Astrocyte of the cerebellum (primary cell): ENCODE data around the gene IMP4.

Experiments used
- DNase-seq: peaks from one replicate; pipeline ENCODE4 v3.0.0-alpha.2; 2011; ENCODE audit warnings: low read depth
- H3K4me3 ChIP-seq: 2 replicates; pipeline ENCODE4 v1.5.1; 2011; ENCODE audit warnings: mild to moderate bottlenecking, low read depth, low read length, moderate library complexity
- in situ Hi-C: cut with HindIII; loops from 2 replicates; pipeline ENCODE4 v1.10.0; 2017; ENCODE audit warnings: low sequenced_read_pairs
- TF ChIP-seq, protein P1 (sequence below): IDR thresholded peaks from 2 replicates; pipeline ENCODE4 v1.5.1; 2012; ENCODE audit warnings: low read length, low read depth, moderate library complexity, mild to moderate bottlenecking; ENCODE audit errors: missing control alignments

Gene IMP4

GRCh38 chr2:130347220-130347925 lies 4.7 kb downstream of the IMP4 start:
- TF ChIP-seq, protein P1, sequence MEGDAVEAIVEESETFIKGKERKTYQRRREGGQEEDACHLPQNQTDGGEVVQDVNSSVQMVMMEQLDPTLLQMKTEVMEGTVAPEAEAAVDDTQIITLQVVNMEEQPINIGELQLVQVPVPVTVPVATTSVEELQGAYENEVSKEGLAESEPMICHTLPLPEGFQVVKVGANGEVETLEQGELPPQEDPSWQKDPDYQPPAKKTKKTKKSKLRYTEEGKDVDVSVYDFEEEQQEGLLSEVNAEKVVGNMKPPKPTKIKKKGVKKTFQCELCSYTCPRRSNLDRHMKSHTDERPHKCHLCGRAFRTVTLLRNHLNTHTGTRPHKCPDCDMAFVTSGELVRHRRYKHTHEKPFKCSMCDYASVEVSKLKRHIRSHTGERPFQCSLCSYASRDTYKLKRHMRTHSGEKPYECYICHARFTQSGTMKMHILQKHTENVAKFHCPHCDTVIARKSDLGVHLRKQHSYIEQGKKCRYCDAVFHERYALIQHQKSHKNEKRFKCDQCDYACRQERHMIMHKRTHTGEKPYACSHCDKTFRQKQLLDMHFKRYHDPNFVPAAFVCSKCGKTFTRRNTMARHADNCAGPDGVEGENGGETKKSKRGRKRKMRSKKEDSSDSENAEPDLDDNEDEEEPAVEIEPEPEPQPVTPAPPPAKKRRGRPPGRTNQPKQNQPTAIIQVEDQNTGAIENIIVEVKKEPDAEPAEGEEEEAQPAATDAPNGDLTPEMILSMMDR: no peak
- in situ Hi-C loops: no loop called here
- no peak for DNase-seq
- no peak overlapping the region for H3K4me3 ChIP-seq

- TF ChIP-seq, protein P1: no peak
- in situ Hi-C loops: no loop called here
- no peak overlapping the region for H3K4me3 ChIP-seq
- no peak for DNase-seq
These were observed 6.5 kb downstream of the IMP4 start for GRCh38 chr2:130349174-130349573.

DNA sequence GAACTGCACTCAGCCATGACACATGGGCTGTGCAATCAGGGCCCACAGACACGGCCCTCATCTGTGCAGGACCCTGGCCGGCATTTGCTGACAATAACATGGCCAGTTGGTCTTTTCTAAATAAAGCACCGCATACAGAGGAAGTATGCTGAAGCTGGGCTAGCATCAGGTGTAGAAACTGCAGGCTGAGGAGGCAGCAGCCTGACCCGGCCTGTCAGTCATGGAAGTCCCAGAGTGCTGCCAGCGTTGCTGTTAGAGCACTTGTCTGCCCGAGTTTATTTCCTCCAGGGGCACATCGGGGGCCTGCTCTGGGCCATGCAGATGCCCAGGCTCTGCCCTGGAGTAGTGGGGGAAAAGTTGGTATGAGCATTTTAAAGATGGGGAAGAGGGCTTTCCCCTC lies 9.0 kb downstream of the IMP4 start:
- DNase-seq: no peak
- TF ChIP-seq, protein P1: no peak
- no peak overlapping the region for H3K4me3 ChIP-seq
- in situ Hi-C loops: no loop called here

GRCh38 chr2:130352237-130352636 lies 9.5 kb downstream of the IMP4 start:
- no peak for DNase-seq
- no peak overlapping the region for H3K4me3 ChIP-seq
- TF ChIP-seq, protein P1: no peak
- in situ Hi-C loops: no loop called here

- TF ChIP-seq, protein P1: no peak
- no peak for DNase-seq
- in situ Hi-C loops: no loop called here
- no peak overlapping the region for H3K4me3 ChIP-seq
These were observed 10.8 kb downstream of the IMP4 start for GRCh38 chr2:130353291-130354138.

GRCh38 chr2:130354139-130354428 lies 11.4 kb downstream of the IMP4 start:
- TF ChIP-seq, protein P1: no peak
- DNase-seq: no peak
- H3K4me3 ChIP-seq: no peak overlapping the region
- in situ Hi-C loops: no loop called here
